BE2C (cell line): Measurements from ENCODE around the gene MTRF1.
A peak's percentile ranks its signal among the peaks of the same experiment; 100 is the strongest.

ENCODE experiments used
- DNase-seq: peaks from one replicate; pipeline ENCODE4 v3.0.0-alpha.2; 2020
- H3K27me3 ChIP-seq: fragments of 250-450 bp; sonication (Bioruptor Pico); 2 replicates; pipeline ENCODE4 v1.5.1; 2020; ENCODE audit warnings: mild to moderate bottlenecking
- H3K36me3 ChIP-seq: fragments of 250-450 bp; sonication (Bioruptor Pico); 2 replicates; pipeline ENCODE4 v1.5.1; 2020; ENCODE audit warnings: mild to moderate bottlenecking
- H3K4me1 ChIP-seq: fragments of 250-450 bp; sonication (Bioruptor Pico); 2 replicates; pipeline ENCODE4 v1.5.1; 2020
- H3K4me3 ChIP-seq: 2 replicates; pipeline ENCODE4 v1.5.1; 2011; ENCODE audit warnings: low read depth, low read length
- H3K9me3 ChIP-seq: fragments of 250-450 bp; sonication (Bioruptor Pico); 2 replicates; pipeline ENCODE4 v1.5.1; 2020
- TF ChIP-seq, protein P1 (sequence below): IDR thresholded peaks from 2 replicates; pipeline ENCODE4 v1.5.1; 2012; ENCODE audit warnings: mild to moderate bottlenecking, low read depth, low read length

MTRF1 gene

GRCh38 chr13:41222259-41222852, 41.0 kb downstream of the MTRF1 start:
- peak; percentile 53 for DNase-seq

DNA sequence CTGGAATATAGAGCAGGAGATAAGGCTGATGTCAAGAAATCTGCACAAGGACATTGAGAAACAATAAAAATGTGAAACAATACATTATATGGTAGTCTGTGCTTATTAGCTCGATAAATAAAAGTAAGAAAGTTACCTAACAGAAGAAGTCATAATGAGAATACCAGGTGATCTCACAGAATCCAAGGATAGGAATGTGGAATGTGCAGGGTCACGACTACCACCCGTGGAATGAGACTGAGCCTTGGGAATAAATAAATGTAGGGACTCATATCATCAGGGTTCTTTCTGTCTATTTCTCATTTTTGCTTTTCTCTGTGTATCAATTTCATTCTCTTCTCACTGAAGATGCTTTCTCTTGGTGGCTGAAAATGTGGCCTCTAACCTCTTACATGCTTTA, 43.0 kb downstream of the MTRF1 start:
- no peak for DNase-seq
- TF ChIP-seq, protein P1, sequence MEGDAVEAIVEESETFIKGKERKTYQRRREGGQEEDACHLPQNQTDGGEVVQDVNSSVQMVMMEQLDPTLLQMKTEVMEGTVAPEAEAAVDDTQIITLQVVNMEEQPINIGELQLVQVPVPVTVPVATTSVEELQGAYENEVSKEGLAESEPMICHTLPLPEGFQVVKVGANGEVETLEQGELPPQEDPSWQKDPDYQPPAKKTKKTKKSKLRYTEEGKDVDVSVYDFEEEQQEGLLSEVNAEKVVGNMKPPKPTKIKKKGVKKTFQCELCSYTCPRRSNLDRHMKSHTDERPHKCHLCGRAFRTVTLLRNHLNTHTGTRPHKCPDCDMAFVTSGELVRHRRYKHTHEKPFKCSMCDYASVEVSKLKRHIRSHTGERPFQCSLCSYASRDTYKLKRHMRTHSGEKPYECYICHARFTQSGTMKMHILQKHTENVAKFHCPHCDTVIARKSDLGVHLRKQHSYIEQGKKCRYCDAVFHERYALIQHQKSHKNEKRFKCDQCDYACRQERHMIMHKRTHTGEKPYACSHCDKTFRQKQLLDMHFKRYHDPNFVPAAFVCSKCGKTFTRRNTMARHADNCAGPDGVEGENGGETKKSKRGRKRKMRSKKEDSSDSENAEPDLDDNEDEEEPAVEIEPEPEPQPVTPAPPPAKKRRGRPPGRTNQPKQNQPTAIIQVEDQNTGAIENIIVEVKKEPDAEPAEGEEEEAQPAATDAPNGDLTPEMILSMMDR, result no peak
- H3K4me1 ChIP-seq, result no peaks in the 10 kb centered on the region
- H3K36me3 ChIP-seq, result no peaks in the 10 kb centered on the region
- H3K4me3 ChIP-seq, result no peak overlapping the region
- H3K9me3 ChIP-seq, result no peaks in the 10 kb centered on the region
- no peaks in the 10 kb centered on the region for H3K27me3 ChIP-seq

More at GRCh38 chr13:41222259-41222852, 41.0 kb downstream of the MTRF1 start:
- TF ChIP-seq, protein P1, result peak; percentile 88
- Histone ChIP-seq H3K9me3 (no peaks in the 10 kb centered on the region), H3K4me3 (no peak overlapping the region), H3K27me3 (no peaks in the 10 kb centered on the region), H3K36me3 (no peaks in the 10 kb centered on the region), H3K4me1 (no peaks in the 10 kb centered on the region)

GRCh38 chr13:41216160-41216559, 47.2 kb downstream of the MTRF1 start:
- no peaks in the 10 kb centered on the region for H3K36me3 ChIP-seq
- H3K27me3 ChIP-seq, result no peaks in the 10 kb centered on the region
- no peaks in the 10 kb centered on the region for H3K4me1 ChIP-seq
- DNase-seq, result no peak
- TF ChIP-seq, protein P1, result no peak
- H3K4me3 ChIP-seq, result no peak overlapping the region
- H3K9me3 ChIP-seq, result no peaks in the 10 kb centered on the region

GRCh38 chr13:41213919-41214318, 49.5 kb downstream of the MTRF1 start:
- H3K4me3 ChIP-seq, result no peak overlapping the region
- no peaks in the 10 kb centered on the region for H3K4me1 ChIP-seq
- H3K36me3 ChIP-seq, result no peaks in the 10 kb centered on the region
- H3K9me3 ChIP-seq, result no peaks in the 10 kb centered on the region
- TF ChIP-seq, protein P1, result no peak
- no peak for DNase-seq
- H3K27me3 ChIP-seq, result no peaks in the 10 kb centered on the region

- no peaks in the 10 kb centered on the region for H3K36me3 ChIP-seq
Measured at GRCh38 chr13:41213316-41213715, 50.1 kb downstream of the MTRF1 start.

DNA sequence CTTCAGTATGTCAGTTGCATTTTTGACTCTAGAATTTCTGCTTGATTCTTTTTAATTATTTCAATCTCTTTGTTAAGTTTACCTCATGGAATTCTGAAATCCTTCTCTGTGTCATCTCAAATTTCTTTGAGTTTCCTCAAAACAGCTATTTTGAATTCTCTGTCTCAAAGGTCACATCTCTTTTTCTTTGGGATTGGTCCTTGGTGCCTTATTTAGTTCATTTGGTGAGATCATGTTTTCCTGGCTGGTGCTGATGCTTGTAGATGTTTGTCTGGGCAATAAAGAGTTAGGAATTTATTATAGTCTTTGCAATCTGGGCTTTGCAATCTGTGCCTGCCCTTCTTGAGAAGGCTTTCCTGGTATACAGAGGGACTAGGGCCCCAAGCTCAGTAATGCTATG, 50.5 kb downstream of the MTRF1 start:
- Histone ChIP-seq H3K9me3 (no peaks in the 10 kb centered on the region), H3K27me3 (no peaks in the 10 kb centered on the region), H3K36me3 (no peaks in the 10 kb centered on the region), H3K4me3 (no peak overlapping the region), H3K4me1 (no peaks in the 10 kb centered on the region)
- TF ChIP-seq, protein P1, result no peak
- no peak for DNase-seq

More at GRCh38 chr13:41213316-41213715, 50.1 kb downstream of the MTRF1 start:
- Histone ChIP-seq H3K4me3 (no peak overlapping the region), H3K27me3 (no peaks in the 10 kb centered on the region), H3K4me1 (no peaks in the 10 kb centered on the region), H3K9me3 (no peaks in the 10 kb centered on the region)
- TF ChIP-seq, protein P1, result no peak
- DNase-seq, result no peak
